ENCODE results near the gene NSG2.

DNA sequence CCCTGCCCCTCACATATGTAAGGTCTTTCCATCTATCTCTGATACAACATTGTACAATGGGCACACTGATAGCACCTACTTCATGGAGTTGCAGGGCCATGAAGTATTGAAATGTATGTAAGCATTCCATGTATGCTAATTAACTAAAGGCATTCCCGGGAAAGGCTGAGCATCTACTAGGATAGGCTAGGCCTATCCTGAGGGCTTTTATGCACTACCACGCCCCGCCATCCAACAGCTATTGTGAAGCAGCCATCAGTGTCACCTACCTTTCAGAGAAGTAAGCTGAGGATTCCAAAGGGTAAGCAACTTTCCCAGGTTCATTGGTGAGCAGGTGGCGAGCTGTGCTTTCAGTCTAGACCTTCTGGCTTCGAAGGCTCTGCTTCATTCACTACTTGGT, 47.6 kb downstream of the NSG2 start:
- no peak for TF ChIP-seq POLR2A (IDR thresholded peaks at IDR 0.05)
- TF ChIP-seq, protein P1, sequence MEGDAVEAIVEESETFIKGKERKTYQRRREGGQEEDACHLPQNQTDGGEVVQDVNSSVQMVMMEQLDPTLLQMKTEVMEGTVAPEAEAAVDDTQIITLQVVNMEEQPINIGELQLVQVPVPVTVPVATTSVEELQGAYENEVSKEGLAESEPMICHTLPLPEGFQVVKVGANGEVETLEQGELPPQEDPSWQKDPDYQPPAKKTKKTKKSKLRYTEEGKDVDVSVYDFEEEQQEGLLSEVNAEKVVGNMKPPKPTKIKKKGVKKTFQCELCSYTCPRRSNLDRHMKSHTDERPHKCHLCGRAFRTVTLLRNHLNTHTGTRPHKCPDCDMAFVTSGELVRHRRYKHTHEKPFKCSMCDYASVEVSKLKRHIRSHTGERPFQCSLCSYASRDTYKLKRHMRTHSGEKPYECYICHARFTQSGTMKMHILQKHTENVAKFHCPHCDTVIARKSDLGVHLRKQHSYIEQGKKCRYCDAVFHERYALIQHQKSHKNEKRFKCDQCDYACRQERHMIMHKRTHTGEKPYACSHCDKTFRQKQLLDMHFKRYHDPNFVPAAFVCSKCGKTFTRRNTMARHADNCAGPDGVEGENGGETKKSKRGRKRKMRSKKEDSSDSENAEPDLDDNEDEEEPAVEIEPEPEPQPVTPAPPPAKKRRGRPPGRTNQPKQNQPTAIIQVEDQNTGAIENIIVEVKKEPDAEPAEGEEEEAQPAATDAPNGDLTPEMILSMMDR (IDR thresholded peaks at IDR 0.05), result no peak
